ENCODE results near the gene RPL36. TPM values are rescaled to one million over a fixed set of nuclear protein-coding genes. Genes with fewer than 3 reads are reported as not detected.
A peak's percentile ranks its signal among the peaks of the same experiment; 100 is the strongest.

The RPL36 gene
- total and polyA plus RNA-seq, 4 donors: 47.2 to 556 (median 321) TPM

DNA sequence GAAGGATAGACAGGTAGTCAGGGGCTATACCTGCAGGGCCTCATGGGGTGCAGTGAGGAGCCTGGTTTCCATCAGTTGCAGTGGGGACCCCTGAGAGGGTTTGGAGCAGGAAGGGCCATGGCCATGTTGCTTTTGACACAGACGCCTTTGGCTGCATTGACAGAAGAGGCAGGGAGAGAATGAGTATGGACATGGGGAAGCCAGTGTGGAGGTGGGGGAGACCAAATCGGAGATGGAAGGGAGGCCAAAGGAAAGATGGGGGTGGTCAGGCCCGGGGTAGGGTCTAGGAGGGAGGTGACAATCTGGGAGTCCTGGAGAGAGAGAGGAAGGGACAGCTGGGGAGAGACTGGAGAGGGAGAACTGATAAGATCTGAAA, 8.0 kb upstream of the RPL36 start:
- 91% methylated on average over 3 of the region's 3 CpGs for whole genome bisulfite sequencing
- Histone ChIP-seq H3K27me3 (ENCODE audit: control insufficient read depth in 4 of 4, insufficient read depth in 4 of 4, low read length in 3 of 4) (no peaks in the 10 kb centered on the region), H3K9me3 (ENCODE audit: control insufficient read depth in 4 of 4, low read length in 3 of 4) (no peaks in the 10 kb centered on the region), H3K4me3 (ENCODE audit: low read depth in 1 of 3, low read length in 3 of 3) (no peak overlapping the region), H3K9ac (ENCODE audit: low read depth in 1 of 2, low read length in 2 of 2) (no peak overlapping the region), H3K4me1 (ENCODE audit: control insufficient read depth in 4 of 4, insufficient read depth in 4 of 4, low read length in 3 of 4) (peaks cover 7 to 22% (median 14%) of the 10 kb centered on the region in 4 donors), H3K36me3 (ENCODE audit: control insufficient read depth in 4 of 4, insufficient read depth in 3 of 4, low read depth in 1 of 4, low read length in 3 of 4) (no peaks in the 10 kb centered on the region), H3K27ac (ENCODE audit: low read depth in 1 of 2, low read length in 2 of 2) (no peak overlapping the region)
- TF ChIP-seq, protein P1, sequence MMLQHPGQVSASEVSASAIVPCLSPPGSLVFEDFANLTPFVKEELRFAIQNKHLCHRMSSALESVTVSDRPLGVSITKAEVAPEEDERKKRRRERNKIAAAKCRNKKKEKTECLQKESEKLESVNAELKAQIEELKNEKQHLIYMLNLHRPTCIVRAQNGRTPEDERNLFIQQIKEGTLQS (IDR thresholded peaks at IDR 0.05): no peak
- TF ChIP-seq FOXA1 (IDR thresholded peaks at IDR 0.05) (no peak), YY1 (IDR thresholded peaks at IDR 0.05) (no peak), EGR1 (IDR thresholded peaks at IDR 0.05; ENCODE audit: low read depth in 2 of 2) (no peak), TAF1 (conservative IDR thresholded peaks at IDR 0.05) (no peak), RXRA (IDR thresholded peaks at IDR 0.05) (no peak), RAD21 (IDR thresholded peaks at IDR 0.05) (no peak)
- TF ChIP-seq, protein P2, sequence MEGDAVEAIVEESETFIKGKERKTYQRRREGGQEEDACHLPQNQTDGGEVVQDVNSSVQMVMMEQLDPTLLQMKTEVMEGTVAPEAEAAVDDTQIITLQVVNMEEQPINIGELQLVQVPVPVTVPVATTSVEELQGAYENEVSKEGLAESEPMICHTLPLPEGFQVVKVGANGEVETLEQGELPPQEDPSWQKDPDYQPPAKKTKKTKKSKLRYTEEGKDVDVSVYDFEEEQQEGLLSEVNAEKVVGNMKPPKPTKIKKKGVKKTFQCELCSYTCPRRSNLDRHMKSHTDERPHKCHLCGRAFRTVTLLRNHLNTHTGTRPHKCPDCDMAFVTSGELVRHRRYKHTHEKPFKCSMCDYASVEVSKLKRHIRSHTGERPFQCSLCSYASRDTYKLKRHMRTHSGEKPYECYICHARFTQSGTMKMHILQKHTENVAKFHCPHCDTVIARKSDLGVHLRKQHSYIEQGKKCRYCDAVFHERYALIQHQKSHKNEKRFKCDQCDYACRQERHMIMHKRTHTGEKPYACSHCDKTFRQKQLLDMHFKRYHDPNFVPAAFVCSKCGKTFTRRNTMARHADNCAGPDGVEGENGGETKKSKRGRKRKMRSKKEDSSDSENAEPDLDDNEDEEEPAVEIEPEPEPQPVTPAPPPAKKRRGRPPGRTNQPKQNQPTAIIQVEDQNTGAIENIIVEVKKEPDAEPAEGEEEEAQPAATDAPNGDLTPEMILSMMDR (IDR thresholded peaks at IDR 0.05; ENCODE audit: low read depth, low read length, missing input control): no peak
- TF ChIP-seq, protein P3, sequence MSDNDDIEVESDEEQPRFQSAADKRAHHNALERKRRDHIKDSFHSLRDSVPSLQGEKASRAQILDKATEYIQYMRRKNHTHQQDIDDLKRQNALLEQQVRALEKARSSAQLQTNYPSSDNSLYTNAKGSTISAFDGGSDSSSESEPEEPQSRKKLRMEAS (IDR thresholded peaks at IDR 0.05): no peak
- DNase-seq (ENCODE audit: low spot score): peak; percentile 26

DNA sequence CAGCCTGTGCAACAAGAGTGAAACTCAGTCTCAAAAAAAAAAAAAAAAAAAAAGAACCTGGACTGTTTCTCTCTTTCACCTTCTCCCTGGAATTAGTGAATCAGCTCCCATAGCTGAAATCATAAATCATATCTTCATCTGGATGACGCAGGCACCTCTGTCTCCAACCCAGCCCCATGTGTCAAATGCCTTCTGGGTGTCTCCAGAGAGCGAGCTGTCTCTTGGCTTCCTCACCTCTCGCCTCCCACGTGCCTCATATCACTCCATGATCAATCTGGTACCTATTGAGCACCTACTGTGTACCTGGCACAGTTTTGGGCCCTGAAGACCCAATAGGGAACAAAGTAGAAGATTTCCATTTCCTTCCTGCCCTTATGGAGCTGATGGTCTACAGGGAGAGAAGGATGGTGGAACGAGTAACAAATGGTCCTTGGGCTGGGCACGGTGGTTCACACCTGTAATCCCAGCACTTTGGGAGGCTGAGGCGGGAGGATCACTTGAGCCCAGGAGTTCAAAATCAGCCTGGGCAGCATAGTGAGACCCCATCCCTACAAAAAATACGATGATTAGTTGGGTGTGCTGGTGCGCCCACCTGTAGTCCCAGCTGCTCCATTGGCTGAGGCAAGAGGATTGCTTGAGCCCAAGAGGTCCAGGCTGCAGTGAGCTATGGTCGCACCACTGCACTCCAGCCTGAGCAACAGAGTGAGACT, 6.8 kb upstream of the RPL36 start:
- no peak for DNase-seq (ENCODE audit: low spot score)
- Histone ChIP-seq H3K27me3 (ENCODE audit: control insufficient read depth in 4 of 4, insufficient read depth in 4 of 4, low read length in 3 of 4) (no peaks in the 10 kb centered on the region), H3K9ac (ENCODE audit: low read depth in 1 of 2, low read length in 2 of 2) (no peak overlapping the region), H3K36me3 (ENCODE audit: control insufficient read depth in 4 of 4, insufficient read depth in 3 of 4, low read depth in 1 of 4, low read length in 3 of 4) (no peaks in the 10 kb centered on the region), H3K27ac (ENCODE audit: low read depth in 1 of 2, low read length in 2 of 2) (no peak overlapping the region), H3K9me3 (ENCODE audit: control insufficient read depth in 4 of 4, low read length in 3 of 4) (no peaks in the 10 kb centered on the region), H3K4me3 (ENCODE audit: low read depth in 1 of 3, low read length in 3 of 3) (no peak overlapping the region), H3K4me1 (ENCODE audit: control insufficient read depth in 4 of 4, insufficient read depth in 4 of 4, low read length in 3 of 4) (peaks cover 9 to 24% (median 15%) of the 10 kb centered on the region in 4 donors)
- WGBS: 95% methylated on average over 10 of the region's 10 CpGs
- TF ChIP-seq RAD21 (IDR thresholded peaks at IDR 0.05): no peak
- TF ChIP-seq SP1 (IDR thresholded peaks at IDR 0.05): no peak
- TF ChIP-seq NR2F2 (IDR thresholded peaks at IDR 0.05): no peak
- no peak for TF ChIP-seq RXRA (IDR thresholded peaks at IDR 0.05)

DNA sequence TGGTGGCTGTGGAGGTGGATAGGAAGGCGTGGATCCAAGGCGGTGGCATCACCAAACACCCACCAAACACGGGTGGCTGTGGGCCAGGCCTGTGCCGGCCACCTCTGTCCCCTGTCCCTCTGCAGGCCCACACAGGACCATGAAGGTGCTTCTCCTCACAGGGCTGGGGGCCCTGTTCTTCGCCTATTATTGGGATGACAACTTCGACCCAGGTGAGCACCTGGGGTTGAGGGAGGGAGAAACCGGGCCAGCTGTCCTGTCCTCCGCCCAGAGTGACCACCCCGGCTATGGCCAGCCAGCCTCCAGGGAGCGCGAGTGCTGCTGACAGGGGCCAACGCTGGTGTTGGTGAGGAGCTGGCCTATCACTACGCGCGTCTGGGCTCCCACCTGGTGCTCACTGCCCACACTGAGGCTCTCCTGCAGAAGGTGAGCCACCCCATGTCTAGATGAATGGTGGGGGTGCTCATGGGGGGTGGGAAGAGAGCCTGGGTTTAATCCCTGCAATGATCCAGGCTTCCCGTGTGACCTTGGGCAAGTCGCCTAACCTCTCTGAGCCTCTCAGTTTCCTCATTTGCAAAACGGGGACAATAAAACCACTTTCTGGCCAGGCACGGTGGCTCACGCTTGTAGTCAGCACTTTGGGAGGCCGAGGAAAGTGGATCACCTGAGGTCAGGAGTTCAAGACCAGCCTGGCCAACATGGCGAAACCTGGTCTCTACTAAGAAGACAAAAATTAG, 5.2 kb upstream of the RPL36 start:
- H3K36me3 ChIP-seq (ENCODE audit: control insufficient read depth in 4 of 4, insufficient read depth in 3 of 4, low read depth in 1 of 4, low read length in 3 of 4): no peaks in the 10 kb centered on the region
- peaks cover 2 to 16% (median 11%) of the 10 kb centered on the region in 4 donors for H3K4me1 ChIP-seq (ENCODE audit: control insufficient read depth in 4 of 4, insufficient read depth in 4 of 4, low read length in 3 of 4)
- H3K27me3 ChIP-seq (ENCODE audit: control insufficient read depth in 4 of 4, insufficient read depth in 4 of 4, low read length in 3 of 4): no peaks in the 10 kb centered on the region
- WGBS: 93% methylated on average over 22 of the region's 22 CpGs
- no peak for DNase-seq (ENCODE audit: low spot score)
- no peak overlapping the region for H3K9ac ChIP-seq (ENCODE audit: low read depth in 1 of 2, low read length in 2 of 2)
- H3K4me3 ChIP-seq (ENCODE audit: low read depth in 1 of 3, low read length in 3 of 3): no peak overlapping the region
- no peak overlapping the region for H3K27ac ChIP-seq (ENCODE audit: low read depth in 1 of 2, low read length in 2 of 2)
- TF ChIP-seq, protein P3 (IDR thresholded peaks at IDR 0.05): no peak
- H3K9me3 ChIP-seq (ENCODE audit: control insufficient read depth in 4 of 4, low read length in 3 of 4): no peaks in the 10 kb centered on the region
